ENCODE data around the gene TMEM8B.

Gene TMEM8B

DNA sequence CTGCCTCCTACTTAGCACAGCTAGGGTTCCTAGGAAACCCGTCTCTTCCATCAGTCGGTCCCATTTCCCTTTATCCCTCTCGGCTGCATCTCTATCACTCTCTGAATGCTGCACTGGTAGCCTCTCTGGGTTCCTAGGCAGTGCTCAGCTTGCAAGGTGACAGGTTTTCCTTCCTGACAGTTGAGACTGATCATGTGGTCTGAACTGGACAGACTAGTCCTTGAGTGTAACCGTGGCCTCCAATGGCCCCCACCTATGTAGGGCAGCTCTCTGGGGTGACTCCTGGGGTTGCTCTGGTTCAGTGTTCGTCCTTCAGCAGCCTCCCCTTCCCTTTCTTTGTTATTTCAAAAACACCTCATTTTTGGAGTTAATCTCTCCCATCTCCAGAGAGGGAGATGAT is 3.8 kb downstream of the TMEM8B start:
- CTCF ChIA-PET: no interaction called here
- no peak for DNase-seq (ENCODE audit: extremely low spot score)
- TF ChIP-seq L3MBTL2 (conservative IDR thresholded peaks at IDR 0.05) (no peak), SP1 (IDR thresholded peaks at IDR 0.05) (no peak), SUZ12 (IDR thresholded peaks at IDR 0.05) (no peak), FOXA1 (IDR thresholded peaks at IDR 0.05) (no peak), NFRKB (IDR thresholded peaks at IDR 0.05) (no peak), ARNT (IDR thresholded peaks at IDR 0.05) (no peak), CTBP1 (IDR thresholded peaks at IDR 0.05; ENCODE audit: borderline replicate concordance) (no peak), ZNF384 (IDR thresholded peaks at IDR 0.05) (no peak), ELF4 (IDR thresholded peaks at IDR 0.05) (no peak), TARDBP (IDR thresholded peaks at IDR 0.05) (no peak), LEF1 (IDR thresholded peaks at IDR 0.05; ENCODE audit: borderline replicate concordance) (no peak), HDGF (IDR thresholded peaks at IDR 0.05; ENCODE audit: borderline replicate concordance) (no peak), FOXM1 (IDR thresholded peaks at IDR 0.05; ENCODE audit: borderline replicate concordance) (no peak)
- TF ChIP-seq, protein P1, sequence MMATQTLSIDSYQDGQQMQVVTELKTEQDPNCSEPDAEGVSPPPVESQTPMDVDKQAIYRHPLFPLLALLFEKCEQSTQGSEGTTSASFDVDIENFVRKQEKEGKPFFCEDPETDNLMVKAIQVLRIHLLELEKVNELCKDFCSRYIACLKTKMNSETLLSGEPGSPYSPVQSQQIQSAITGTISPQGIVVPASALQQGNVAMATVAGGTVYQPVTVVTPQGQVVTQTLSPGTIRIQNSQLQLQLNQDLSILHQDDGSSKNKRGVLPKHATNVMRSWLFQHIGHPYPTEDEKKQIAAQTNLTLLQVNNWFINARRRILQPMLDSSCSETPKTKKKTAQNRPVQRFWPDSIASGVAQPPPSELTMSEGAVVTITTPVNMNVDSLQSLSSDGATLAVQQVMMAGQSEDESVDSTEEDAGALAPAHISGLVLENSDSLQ (IDR thresholded peaks at IDR 0.05): no peak
- POLR2A ChIA-PET: interaction anchor here (0.9 to 1.6 kb wide), 2 partner anchors 19 kb away, joined by 3 to 4 read pairs; no protein-coding TSS in a partner anchor

DNA sequence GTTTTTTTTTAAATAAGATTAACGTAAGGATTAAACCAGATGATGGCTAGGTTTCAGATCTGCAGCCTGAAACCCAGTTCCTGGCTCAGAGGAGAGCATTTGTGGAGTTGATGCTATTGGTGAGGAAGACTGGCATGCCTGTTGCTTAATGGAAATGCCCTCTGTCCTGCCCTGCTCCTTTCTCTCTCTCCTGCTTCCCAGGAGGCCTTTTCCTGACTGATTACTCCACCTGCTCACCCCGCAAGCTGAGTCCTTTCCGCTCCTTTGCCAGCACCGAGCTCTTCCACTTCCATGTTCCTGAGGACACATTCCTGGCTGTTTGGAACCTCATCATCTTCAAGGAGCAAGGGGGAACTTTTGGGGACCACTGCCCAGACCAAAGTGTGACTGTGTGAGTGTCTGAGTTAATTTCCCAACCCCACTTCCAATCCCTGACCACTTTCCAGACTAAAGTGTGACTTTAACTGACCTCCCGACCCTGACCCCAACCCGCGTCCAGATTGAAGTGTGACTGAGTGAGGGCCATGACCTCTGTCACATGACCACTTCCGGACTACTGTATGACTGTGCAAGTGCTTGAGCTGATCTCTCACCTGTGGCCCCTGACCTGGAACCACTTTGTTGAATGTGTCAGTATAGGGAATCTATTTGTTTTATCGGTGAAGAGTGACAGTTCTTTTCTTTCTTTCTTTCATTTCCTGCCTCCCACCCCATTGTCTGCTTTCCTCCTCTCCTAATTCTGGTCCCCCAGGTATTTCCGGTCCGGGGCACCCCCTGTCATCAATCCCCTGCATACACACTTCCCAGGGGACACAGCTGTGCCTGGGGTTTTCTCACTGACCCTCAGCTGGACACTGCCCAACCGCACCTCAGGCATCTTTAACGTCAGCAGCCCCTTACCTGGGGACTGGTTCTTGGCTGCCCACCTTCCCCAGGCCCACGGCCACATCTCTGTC is 5.5 kb downstream of the TMEM8B start:
- no peak for DNase-seq (ENCODE audit: extremely low spot score)
- TF ChIP-seq HDGF (IDR thresholded peaks at IDR 0.05; ENCODE audit: borderline replicate concordance) (no peak), TARDBP (IDR thresholded peaks at IDR 0.05) (no peak), SP1 (IDR thresholded peaks at IDR 0.05) (no peak), NFRKB (IDR thresholded peaks at IDR 0.05) (no peak), ARNT (IDR thresholded peaks at IDR 0.05) (no peak), LEF1 (IDR thresholded peaks at IDR 0.05; ENCODE audit: borderline replicate concordance) (no peak), BHLHE40 (IDR thresholded peaks at IDR 0.05; ENCODE audit: borderline replicate concordance) (no peak), SUZ12 (IDR thresholded peaks at IDR 0.05) (no peak), CTBP1 (IDR thresholded peaks at IDR 0.05; ENCODE audit: borderline replicate concordance) (no peak), ELF4 (IDR thresholded peaks at IDR 0.05) (no peak), FOXK2 (IDR thresholded peaks at IDR 0.05) (no peak), FOXA1 (IDR thresholded peaks at IDR 0.05) (no peak), ZNF384 (IDR thresholded peaks at IDR 0.05) (no peak)
- TF ChIP-seq, protein P1 (IDR thresholded peaks at IDR 0.05): no peak
- ChIA-PET CTCF (interaction anchor here (0.6 kb wide), 1 partner anchor 72 kb away, joined by 7 read pairs; no protein-coding TSS in a partner anchor), POLR2A (no interaction called here)

DNA sequence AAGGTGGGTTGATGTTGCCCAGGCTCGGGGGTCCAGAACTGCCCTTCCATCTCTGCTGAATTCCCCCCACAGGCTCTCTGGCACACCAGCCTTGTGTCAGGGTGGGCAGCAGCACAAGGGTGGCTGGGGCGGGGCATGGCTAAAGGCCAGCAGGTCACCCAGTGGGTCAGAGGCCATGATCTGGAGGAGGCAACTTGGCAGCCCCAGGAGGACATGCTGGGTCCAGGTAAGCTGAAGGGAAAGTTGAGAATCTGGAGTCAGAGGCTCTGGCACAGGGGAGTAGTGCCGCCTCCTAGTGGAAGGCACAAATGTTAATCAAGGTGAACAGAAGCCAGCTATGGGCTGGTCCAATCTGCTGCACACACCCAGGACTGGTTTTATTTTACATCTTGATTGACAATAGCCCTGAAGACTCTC is 6.2 kb downstream of the TMEM8B start:
- no peak for TF ChIP-seq BHLHE40 (IDR thresholded peaks at IDR 0.05; ENCODE audit: borderline replicate concordance)
- TF ChIP-seq SUZ12 (IDR thresholded peaks at IDR 0.05): no peak
- no peak for TF ChIP-seq NFRKB (IDR thresholded peaks at IDR 0.05)
- no peak for TF ChIP-seq FOXK2 (IDR thresholded peaks at IDR 0.05)
- no peak for TF ChIP-seq FOXM1 (IDR thresholded peaks at IDR 0.05; ENCODE audit: borderline replicate concordance)
- TF ChIP-seq SP1 (IDR thresholded peaks at IDR 0.05): no peak
- TF ChIP-seq LEF1 (IDR thresholded peaks at IDR 0.05; ENCODE audit: borderline replicate concordance): no peak
- TF ChIP-seq CTBP1 (IDR thresholded peaks at IDR 0.05; ENCODE audit: borderline replicate concordance): no peak
- TF ChIP-seq HDGF (IDR thresholded peaks at IDR 0.05; ENCODE audit: borderline replicate concordance): no peak
- no peak for TF ChIP-seq ELF4 (IDR thresholded peaks at IDR 0.05)
- TF ChIP-seq FOXA1 (IDR thresholded peaks at IDR 0.05): no peak
- no peak for TF ChIP-seq ZNF384 (IDR thresholded peaks at IDR 0.05)
- TF ChIP-seq TARDBP (IDR thresholded peaks at IDR 0.05): no peak
- TF ChIP-seq ARNT (IDR thresholded peaks at IDR 0.05): no peak
- TF ChIP-seq L3MBTL2 (conservative IDR thresholded peaks at IDR 0.05): no peak
- TF ChIP-seq, protein P1 (IDR thresholded peaks at IDR 0.05): no peak
- CTCF ChIA-PET: no interaction called here
- POLR2A ChIA-PET: no interaction called here
- peak; percentile 49 for DNase-seq (ENCODE audit: extremely low spot score)

DNA sequence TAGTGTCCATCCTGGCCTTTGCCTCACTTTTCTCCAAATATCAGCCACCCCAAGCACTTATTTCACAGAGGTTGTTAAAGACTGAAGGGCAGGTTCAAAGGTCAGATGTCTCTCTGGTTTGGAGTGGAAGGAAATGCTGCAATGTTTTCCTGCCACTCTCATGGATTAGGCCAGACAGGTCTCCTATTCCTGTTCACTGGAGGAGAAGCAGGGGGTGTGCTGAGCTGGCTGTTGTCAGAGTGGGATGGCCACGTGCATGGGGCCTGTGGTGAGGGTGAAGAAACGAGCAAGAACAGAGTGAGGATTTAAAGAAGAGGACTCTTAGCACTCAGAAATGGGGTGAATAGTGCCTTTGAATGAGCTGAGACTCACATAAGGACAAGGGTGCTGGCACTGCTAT is 6.7 kb downstream of the TMEM8B start:
- ChIA-PET CTCF (no interaction called here), POLR2A (no interaction called here)
- no peak for TF ChIP-seq FOXK2 (IDR thresholded peaks at IDR 0.05)
- no peak for TF ChIP-seq TARDBP (IDR thresholded peaks at IDR 0.05)
- DNase-seq (ENCODE audit: extremely low spot score): no peak

DNA sequence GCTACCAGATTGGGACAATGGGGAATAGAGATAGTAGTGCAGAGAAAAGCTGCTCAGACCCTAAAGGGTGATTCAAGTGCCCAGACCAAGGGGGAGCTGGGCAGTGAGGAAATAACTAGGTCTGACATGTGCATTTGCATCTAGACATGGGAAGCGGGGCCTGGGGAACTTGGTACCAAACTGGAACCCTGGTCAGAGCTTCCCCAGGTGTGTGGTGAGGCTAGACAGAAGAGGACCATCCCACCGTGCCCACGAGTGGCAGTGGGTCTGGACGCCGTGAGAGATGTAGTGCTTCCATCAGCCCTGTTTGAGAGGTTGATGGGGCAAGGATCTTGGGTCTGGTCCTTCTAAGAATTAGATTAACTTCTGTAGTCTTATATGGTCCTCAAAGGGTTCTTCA is 7.6 kb downstream of the TMEM8B start:
- ChIA-PET POLR2A (no interaction called here), CTCF (no interaction called here)
- no peak for DNase-seq (ENCODE audit: extremely low spot score)
- TF ChIP-seq, protein P1 (IDR thresholded peaks at IDR 0.05): no peak
- TF ChIP-seq CTBP1 (IDR thresholded peaks at IDR 0.05; ENCODE audit: borderline replicate concordance) (no peak), L3MBTL2 (conservative IDR thresholded peaks at IDR 0.05) (no peak), FOXM1 (IDR thresholded peaks at IDR 0.05; ENCODE audit: borderline replicate concordance) (no peak), SUZ12 (IDR thresholded peaks at IDR 0.05) (no peak), ARNT (IDR thresholded peaks at IDR 0.05) (no peak), BHLHE40 (IDR thresholded peaks at IDR 0.05; ENCODE audit: borderline replicate concordance) (no peak), NFRKB (IDR thresholded peaks at IDR 0.05) (no peak), TARDBP (IDR thresholded peaks at IDR 0.05) (no peak), SP1 (IDR thresholded peaks at IDR 0.05) (no peak), FOXA1 (IDR thresholded peaks at IDR 0.05) (no peak), ZNF384 (IDR thresholded peaks at IDR 0.05) (no peak), LEF1 (IDR thresholded peaks at IDR 0.05; ENCODE audit: borderline replicate concordance) (no peak), HDGF (IDR thresholded peaks at IDR 0.05; ENCODE audit: borderline replicate concordance) (no peak), FOXK2 (IDR thresholded peaks at IDR 0.05) (no peak), ELF4 (IDR thresholded peaks at IDR 0.05) (no peak)
